MM.1S (cell line): ENCODE data around the gene PTPRA.

Experiments
- CTCF ChIP-seq: fragments of 300-600 bp; sonication (generic); IDR thresholded peaks from 2 replicates; pipeline ENCODE4 v1.5.1; 2016; ENCODE audit warnings: antibody characterized with exemption, low read length, mixed read lengths
- EZH2phosphoT487 ChIP-seq: fragments of 300-600 bp; sonication (generic); IDR thresholded peaks from 2 replicates; pipeline ENCODE4 v1.6.1; 2018; ENCODE audit warnings: antibody characterized with exemption, low read length

DNA sequence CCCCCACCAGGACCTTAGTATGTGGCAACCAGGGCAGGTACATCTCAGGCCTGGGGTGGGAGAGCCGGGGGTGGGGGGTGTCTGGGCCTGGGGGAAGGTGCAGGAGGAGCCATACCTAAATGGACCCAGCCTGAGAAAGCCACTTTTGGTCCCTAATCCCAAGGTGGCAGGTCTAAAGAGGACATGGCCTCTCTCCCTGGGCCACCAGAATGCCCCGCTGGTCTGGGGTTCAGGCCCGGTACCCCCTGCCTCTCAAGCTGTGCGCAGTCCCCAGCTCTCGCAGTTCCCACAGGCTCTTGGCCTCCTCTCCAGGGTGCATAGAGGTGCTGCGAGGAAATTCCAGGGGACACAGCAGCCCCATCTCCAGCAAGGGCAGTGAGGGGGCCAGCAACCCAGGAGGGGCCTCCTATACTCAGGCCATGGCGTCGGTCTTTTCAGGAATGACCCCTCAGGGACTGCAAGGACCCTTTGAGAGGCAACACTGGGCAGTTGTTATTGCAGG is 212.3 kb downstream of the PTPRA start:
- TF ChIP-seq CTCF, result no peak
- TF ChIP-seq EZH2phosphoT487, result no peak
